ENCODE measurements around the gene NARS2. TPM values are rescaled to one million over a fixed set of nuclear protein-coding genes. Genes with fewer than 3 reads are reported as not detected.

The NARS2 gene
- total and polyA plus RNA-seq, 9 of the 15 experiments (the other 6 are each of a cell fraction or from before 2014, with no cell fraction given) = 26.8 to 48.0 (median 34.2) TPM

GRCh38 chr11:78424334-78425270, 150.1 kb downstream of the NARS2 start (continued):
- peak; percentile 28 to 72; a peak in 1 of 4 replicates for TF ChIP-seq ZNF318 (IDR thresholded peaks at IDR 0.05; ENCODE audit: borderline replicate concordance in 1 of 2, low read depth in 1 of 2)
- TF ChIP-seq THRB (CRISPR knock-in tag; conservative IDR thresholded peaks at IDR 0.05) = no peak
- TF ChIP-seq PURB (CRISPR knock-in tag; IDR thresholded peaks at IDR 0.05; ENCODE audit: low read depth) = no peak
- no peak for TF ChIP-seq ZNF668 (CRISPR knock-in tag; IDR thresholded peaks at IDR 0.05)
- TF ChIP-seq MTF1 (CRISPR knock-in tag; IDR thresholded peaks at IDR 0.05; ENCODE audit: borderline replicate concordance) = no peak
- no peak for TF ChIP-seq CUX1 (CRISPR knock-in tag; IDR thresholded peaks at IDR 0.05)
- no peak for TF ChIP-seq HNRNPUL1 (IDR thresholded peaks at IDR 0.05; ENCODE audit: low read length)
- TF ChIP-seq ZNF282 (CRISPR knock-in tag; IDR thresholded peaks at IDR 0.05) = no peak
- no peak for TF ChIP-seq MBD2 (IDR thresholded peaks at IDR 0.05; ENCODE audit: borderline replicate concordance, low read depth)

Data from K562 (cell line).